ENCODE data around the gene PPP1R12B.
"Not testable (repeated sequence)": the region's sequence is repeated elsewhere in the genome, so short reads cannot be mapped to it uniquely, and the experiment has no call there.

Gene PPP1R12B

DNA sequence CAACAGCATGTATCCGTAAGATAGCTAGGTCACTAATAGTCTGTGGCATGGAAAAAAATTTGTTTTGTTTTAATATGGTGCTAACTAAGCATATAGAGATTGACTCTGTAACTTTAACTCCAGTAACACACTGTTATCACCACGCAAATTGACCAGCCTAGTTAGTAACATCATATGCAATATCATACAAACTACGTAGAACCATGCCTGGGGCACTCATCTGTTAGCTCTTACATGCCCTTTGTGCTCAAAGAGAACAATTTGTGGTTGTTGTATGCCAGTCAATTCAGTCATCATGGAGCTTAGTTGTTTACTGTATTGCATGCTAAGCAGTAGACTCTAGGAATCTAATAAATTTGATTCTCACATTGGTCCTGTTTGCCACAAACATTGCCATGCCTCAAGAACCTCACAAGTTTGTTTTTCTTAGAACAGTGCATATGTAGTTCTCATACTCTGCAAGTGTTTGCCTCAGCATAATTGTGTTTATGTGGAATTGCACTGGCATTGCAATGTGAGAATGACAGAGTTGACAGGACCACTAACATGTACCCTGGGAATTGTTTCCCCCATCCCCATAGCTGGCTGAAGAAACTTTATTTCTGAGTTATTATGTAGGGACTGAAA lies 179.7 kb downstream of the PPP1R12B start:
- not testable (repeated sequence) for DNase-seq (ENCODE audit: low spot score)

DNA sequence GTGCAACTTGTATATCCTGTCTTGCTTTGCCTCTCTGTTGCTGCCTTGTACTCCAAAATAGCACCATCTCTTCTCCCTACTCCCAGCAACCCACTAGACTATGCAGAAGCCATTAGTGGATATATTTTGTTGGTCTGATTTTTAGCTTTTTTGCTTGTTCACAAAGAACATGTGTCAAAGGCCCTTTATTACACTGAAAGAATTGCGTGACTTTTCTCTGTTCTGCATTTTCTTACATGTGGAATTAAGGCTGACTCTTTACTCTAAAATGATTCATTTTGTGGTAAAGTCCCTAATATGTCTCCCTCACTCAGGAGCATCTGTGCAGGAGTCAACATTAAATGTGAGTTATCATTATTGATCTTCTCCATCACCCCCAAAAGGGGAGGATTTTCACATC lies 182.2 kb downstream of the PPP1R12B start:
- DNase-seq (ENCODE audit: low spot score): not testable (repeated sequence)

DNA sequence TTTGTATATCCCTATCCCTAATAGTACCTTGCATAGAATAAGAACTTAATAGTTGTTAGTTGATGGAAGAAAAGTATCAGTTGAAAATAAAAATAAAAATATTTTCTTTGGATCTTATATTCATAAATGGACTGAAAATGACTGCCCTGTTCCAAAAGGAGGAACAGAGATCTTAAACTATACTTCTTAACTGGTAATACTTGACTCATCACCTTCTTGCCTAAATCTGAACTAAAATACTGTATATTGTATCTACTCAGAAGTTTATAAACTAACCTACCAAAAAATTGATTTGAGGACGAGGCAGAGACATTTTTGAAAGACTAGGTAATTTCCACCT lies 182.9 kb downstream of the PPP1R12B start:
- no peak for DNase-seq (ENCODE audit: low spot score)

DNA sequence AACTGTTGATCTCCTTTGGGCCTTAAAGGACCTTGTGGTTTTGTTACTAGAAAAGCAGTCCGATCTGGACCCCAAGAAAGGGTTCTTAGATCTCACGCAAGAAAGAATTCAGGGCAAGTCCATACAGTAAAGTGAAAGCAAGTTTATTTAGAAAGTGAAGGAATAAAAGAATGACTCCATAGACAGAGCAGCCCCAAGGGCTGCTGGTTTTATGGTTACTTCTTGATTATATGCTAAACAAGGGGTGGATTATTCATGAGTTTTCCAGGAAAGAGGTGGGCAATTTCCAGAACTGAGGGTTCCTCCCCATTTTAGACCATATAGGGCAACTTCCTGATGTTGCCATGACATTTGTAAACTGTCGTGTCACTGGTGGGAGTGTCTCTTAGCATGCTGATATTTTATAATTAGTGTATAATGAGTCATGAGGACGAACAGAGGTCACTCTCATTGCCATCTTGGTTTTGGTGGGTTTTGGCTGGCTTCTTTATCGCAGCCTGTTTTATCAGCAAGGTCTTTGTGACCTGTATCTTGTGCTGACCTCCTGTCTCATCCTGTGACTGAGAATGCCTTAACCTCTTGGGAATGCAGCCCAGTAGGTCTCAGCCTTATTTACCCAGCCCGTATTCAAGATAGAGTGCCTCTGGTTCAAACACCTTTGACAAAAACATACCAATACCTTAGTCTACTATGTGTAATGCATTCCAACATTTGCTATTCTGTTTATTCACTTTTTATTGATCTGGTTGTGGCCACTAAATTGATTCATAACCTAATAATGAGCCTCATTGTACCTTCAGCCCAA lies 183.5 kb downstream of the PPP1R12B start:
- DNase-seq (ENCODE audit: low spot score): not testable (repeated sequence)

DNA sequence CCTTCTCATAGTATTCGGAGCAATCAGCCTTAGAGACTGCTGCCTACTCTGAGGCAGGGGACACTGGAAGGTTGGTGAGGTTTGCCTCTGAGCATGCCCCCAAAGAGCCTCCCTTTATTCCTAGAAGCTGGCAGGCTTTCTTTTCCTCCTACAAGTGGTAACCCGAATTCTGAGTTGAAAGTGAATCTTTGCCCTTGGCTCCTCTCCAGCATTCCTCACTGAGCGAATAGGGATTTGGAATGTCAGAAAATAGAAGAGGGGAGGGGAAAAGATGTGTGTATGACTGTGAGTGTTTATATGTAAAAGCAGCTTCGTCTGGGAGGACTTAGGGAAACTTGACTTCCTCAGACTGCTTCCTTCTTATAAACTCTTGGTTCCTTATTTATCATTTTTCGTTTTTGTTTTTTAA lies 190.7 kb downstream of the PPP1R12B start:
- not testable (repeated sequence) for DNase-seq (ENCODE audit: low spot score)

DNA sequence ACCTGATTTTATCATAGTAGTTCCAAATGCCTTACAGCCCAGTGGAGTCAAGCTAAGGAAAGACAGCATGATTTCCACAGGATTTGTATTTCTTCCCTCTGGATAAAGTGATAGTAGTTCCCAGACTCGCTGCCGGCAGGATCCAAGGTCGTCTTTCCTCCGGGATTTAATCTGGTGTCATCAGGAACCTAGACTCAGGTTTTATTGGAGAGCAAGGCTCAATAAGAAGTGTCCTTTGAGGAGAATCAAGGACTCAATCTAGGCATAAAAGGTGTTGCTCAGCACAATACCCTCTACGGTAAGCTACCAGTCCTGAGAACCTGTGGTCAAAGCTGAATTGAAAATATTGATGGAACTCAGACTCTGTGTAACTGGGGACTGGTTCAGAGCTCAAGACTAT lies 191.1 kb downstream of the PPP1R12B start:
- not testable (repeated sequence) for DNase-seq (ENCODE audit: low spot score)

DNA sequence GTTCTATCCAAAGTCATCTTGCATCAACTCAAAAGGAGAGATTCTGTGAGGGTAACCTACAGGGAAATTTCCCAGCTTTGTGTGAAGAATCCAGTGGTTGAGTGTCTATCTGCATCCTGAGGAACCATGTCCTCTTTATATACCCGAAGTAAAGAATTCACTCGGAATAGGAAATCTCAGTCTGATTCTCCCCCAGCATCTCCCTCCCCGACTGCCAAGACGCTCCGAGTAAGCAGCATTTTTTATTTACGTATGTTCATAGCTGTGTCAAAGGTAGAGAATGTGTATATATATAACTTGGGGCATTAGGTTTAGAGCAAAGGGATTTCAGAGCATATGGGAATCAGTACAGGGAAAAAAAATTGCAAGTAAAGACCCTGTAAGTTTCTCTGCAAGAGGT lies 191.5 kb downstream of the PPP1R12B start:
- DNase-seq (ENCODE audit: low spot score): no peak

DNA sequence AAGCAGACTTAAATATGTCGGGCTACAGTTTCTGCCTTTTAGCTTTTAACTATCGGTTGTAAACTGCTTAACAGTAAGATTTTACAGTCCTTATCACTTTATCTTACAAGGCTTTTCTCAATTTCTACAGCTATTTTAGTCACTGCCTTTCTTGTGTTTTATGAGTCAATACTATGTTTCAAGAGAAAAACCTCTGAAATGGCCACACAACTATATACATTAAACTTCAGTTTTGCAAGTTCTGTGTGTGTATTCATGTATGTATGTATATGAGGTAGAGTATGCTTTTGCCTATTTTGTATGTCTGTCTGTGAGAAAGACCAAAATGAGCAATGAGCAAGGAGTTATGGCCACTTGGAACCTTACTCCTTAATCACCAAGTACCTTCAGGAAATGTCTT lies 191.9 kb downstream of the PPP1R12B start:
- no peak for DNase-seq (ENCODE audit: low spot score)

DNA sequence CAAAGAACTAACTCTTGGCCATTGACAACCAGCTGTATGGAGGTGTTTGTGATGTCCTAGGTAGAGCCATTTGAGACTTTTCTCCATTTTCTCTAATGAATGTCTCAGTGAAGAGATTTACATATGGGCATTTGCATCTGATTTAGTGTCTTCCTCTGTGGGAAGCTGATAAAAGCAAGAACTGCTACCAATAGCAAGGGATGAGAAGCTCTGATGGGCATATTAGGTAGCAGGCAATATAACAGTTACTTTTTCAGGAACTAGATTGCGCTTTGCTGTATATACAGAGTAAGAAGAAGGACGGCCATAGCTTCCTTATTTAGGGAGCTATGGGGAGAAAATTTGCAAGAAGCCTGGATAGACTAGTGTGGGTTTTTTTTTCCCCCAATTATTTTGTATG lies 192.4 kb downstream of the PPP1R12B start:
- not testable (repeated sequence) for DNase-seq (ENCODE audit: low spot score)

DNA sequence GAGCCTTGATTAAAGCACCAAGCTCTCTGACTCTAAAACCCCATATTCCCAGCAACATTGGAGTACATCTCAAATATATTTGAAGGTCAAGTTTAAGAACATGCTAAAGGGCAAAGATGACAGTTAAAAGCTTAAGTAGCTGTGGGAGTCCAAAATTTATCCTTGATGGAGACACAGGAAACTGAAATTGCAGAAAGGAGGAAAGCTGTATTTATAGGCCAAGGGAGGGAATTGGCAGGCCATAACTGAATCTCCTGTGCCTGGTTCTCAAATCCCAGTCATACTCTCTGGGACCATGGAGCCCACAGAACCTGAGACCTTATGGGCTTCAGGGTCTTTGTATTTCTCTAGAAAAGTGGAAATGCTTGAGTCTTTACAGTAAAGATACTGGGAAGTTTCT lies 193.9 kb downstream of the PPP1R12B start:
- not testable (repeated sequence) for DNase-seq (ENCODE audit: low spot score)

DNA sequence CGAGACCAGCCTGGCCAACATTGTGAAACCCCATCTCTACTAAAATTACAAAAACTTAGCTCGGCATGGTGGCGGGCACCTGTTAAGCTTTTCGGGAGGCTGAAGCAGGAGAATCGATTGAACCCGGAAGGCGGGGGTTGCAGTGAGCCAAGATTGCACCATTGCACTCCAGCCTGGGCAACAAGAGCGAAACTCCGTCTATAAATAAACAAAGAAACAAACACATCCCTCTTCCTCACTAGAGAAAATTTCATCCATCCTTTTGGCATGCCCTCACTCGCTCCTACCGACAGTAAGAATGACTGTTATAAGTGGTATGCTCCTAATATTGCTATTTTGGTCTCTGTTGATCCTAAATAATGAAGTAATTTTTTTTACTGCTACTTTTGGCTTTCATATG lies 195.0 kb downstream of the PPP1R12B start:
- DNase-seq (ENCODE audit: low spot score): not testable (repeated sequence)

DNA sequence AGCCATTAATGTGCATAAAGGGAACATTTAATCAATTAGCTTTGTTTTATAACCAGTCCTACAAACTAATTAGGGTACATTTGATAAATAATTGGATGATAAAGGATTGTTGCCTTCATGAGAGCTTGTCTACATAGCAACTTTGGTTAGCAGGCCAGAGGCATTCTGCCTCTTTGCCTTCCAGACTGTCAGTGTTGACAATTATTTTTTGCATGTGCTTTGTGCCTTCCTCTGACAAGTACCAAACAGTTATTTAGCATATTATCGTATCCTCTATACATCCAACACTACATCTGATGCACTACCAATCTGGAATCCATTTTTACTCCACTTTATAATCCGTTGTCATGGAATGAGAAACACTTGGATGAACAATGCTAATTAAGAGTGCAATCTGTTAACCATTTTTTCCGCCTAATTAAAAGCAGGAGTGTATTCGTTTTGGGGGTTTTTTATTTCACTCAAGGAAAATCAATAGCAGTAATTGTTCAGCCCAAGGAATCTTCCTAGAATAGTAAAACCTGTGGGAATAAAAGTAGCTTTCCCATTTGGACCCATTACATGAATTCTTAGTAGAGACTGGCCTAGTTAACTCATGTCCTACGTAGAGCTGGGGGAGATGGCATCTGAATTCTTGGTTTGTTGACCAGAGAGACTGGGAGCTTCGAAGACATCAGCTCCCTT lies 196.4 kb downstream of the PPP1R12B start:
- DNase-seq (ENCODE audit: low spot score): not testable (repeated sequence)

DNA sequence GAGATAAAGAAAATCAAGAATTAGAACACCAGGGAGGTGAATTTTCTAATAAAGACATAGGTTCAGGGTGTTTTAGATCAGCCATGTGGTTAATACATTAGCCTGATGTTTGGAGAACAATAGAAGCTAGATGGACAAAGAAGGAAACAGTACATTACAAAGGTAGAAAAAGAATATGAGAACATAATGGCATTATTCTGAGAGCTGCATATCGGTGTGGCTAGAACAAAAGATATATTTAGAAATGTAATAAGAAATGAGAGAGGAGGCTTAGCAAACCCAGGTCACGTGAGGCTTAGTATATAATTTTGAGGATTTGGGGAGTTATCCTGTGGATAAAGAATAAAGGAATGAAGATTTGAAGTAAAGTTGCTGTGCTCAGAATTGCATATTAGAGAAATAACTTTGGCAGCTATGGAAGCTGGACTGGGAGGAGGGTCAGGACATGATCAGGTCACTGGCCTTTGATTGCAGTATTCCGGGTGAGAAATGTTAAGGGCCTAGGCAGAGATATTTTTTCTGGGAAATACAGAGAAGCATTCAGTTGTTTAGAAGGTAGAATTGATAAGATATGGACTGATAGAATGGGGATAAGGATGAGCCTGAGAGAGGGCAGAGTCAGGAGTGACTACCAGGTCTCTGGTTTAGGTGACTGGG lies 197.3 kb downstream of the PPP1R12B start:
- DNase-seq (ENCODE audit: low spot score): not testable (repeated sequence)

DNA sequence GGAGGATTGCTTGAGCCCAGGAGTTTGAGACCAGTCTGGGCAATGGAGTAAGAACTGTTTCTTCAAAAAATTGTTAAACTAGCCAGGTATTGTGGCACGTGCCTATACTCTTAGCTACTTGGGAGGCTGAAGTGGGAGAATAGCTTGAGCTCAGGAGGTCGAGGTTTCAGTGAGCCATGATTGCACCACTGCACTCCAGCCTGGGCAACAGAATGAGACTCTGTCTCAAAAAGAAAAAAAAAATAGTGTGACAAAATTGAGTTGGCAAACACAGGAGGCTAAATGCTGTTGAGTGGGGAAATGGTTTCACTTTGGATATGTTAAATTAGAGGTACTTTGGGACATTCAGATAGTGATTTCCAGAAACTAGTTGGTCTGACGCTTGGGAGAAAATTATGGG lies 197.9 kb downstream of the PPP1R12B start:
- not testable (repeated sequence) for DNase-seq (ENCODE audit: low spot score)

DNA sequence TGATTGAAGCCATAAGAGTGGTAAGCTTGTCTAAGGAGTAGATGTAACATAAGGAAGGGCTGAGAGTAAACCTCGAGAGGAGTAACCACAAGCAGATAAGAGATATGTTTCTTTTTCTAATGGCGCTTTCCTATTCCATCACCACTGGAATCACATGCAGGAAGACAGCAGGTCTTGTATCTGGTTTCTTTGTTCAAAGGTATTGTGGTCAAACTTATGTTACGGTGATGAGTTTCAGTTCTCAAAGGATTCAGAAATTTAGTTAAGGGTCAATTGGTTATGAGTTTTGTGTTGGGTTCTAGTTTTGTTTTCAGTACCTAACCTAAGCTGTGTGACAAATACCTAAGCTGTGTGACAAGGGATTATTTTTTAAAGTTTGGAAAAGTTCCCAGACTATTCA lies 198.3 kb downstream of the PPP1R12B start:
- DNase-seq (ENCODE audit: low spot score): not testable (repeated sequence)

DNA sequence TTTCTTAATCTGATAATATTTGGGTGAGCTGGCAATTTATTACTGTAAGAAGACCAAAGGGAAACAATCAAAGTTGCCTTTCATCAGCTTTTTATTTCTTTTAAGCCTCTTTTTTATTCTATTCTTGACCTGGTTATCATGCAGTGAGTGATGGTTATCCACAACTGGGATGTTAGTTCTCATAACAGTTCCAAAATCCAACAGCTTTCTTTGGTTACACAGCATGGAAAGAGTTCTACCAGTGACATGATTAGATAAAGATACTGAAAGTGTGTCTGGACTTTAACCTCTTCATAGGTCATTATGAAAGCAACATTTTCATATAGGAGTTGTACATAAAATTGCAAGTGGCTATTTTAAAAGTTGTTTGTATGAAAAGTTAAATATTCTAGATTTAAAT lies 198.7 kb downstream of the PPP1R12B start:
- DNase-seq (ENCODE audit: low spot score): no peak

DNA sequence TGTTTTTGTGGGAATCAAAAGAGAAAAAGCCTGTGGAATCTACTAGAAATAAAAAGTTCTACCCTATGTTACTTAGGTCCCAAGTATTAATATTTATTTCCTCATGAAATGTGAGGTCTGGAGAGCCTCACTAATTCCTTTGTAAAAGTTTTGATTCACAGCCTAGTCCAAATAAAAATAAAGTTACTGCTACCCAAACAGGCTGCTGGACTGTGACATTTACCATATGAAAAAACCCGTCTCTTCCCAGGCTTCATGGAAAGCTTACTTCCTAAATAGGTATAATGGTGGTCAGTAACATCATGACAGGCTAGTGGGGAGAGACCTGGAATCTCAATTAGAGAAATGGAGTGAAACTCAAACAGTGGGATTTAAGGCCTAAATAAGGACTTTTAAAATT lies 201.6 kb downstream of the PPP1R12B start:
- not testable (repeated sequence) for DNase-seq (ENCODE audit: low spot score)

DNA sequence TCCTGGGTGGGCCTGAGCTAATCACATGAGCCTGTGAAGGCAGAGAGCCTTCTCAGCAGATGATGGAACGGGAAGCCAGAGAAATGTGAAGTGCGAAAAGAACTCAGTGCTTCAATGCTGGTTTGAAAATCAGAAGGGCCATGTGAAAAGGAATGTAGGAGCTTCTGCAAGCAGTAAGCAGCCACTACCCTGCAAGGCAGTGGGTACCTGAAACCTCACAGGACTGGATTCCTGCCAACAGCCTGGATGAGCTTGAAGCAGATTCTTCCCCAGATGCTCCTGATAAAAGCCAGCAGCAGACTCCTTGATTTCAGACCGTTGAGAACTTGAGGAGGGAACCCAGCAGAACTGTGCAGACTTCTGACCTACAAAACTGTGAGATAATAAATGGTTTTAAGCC lies 203.2 kb downstream of the PPP1R12B start:
- DNase-seq (ENCODE audit: low spot score): no peak

DNA sequence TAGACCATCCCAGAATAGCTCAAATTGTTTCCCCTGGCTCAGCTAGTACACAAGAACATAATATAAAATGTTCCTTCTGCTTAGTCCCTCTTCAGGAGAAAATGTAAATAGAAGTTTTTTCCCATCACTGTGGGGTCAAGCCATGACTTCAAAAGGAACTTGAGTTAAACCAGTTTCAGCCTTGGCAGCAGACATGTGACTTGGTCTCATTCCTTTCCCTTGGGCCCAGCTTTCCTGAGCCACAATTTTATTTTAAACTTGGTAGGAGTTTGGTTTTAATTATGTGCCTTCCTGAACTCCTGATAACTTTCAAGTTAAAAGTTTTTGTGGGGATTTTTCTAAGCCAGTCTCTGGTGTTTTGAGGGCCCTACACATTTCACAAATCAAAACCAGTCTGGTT lies 204.1 kb downstream of the PPP1R12B start:
- DNase-seq (ENCODE audit: low spot score): not testable (repeated sequence)

DNA sequence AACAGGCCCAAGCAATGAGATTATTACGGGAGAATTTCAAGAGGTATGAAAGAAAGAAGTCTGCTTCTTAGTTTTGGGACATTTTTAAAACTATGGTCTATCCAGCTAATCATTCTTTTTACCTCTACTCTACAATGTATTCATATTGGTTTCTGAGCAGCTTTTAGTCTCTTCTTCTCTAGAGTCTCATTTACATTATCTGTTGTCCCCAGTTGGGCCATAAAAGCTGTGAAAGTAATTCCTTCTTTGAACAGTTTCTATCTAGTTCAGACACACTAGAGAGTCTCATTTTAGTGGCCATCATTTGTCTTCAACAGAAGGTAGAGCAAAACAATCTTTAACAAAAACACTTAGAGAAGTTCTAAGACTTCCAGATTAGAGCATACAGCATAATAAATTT lies 204.6 kb downstream of the PPP1R12B start:
- DNase-seq (ENCODE audit: low spot score): not testable (repeated sequence)

DNA sequence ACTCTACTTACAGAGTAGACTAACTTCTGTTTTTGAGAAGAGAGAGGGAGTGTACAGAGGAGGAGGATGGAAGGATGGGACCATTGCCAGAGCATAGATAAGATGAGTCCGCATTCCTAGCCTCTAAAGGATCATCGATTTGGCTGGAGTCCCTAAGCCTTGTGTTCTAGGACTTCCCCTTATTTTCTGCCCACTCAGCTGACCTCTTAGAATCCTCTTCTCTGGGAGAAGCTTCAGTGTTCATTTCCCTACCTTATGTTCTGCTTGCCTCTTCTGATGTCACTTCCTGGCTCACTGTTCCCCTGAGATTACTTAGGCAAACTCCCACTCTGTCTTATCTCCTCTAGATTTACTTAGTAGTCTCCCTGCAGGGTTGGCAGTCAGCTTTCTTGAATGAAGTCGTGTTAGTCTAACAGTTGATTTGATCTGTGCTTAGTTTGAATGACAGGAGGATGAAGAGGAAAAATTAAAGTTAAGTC lies 205.1 kb downstream of the PPP1R12B start:
- no peak for DNase-seq (ENCODE audit: low spot score)

DNA sequence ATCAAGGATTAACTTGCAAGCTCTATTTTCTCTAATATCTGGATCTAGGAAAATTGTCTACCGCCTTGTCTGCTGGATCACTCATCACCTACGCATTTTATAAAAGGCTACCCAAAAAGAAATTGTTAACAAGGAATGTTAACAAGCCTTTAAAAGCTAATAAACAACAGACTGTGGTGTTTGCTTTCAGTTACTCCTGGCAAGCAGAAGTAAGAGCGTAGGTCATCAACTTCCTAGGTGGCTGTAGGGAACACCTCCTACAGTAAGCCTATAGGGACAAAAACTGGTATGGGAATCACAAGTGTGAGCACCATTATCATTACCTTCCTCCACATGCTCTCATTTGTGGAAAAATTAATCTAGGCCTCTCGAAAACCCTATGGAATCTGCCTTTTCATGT lies 206.1 kb downstream of the PPP1R12B start:
- DNase-seq (ENCODE audit: low spot score): not testable (repeated sequence)
